ENCODE data around the gene CFAP299.
"Not testable (repeated sequence)": the region's sequence is repeated elsewhere in the genome, so short reads cannot be mapped to it uniquely, and the experiment has no call there.

The CFAP299 gene

GRCh38 chr4:80335554-80336358 is at the start of gene CFAP299:
TSS of gene CFAP299 (plus strand) at chr4:80335730.
- no peak for DNase-seq

- no peak for DNase-seq
These were observed 49.1 kb upstream of the CFAP299 start for GRCh38 chr4:80286451-80286850.

GRCh38 chr4:80290665-80291064 is 44.9 kb upstream of the CFAP299 start:
- DNase-seq = not testable (repeated sequence)

- DNase-seq = no peak
These were observed 41.3 kb upstream of the CFAP299 start for GRCh38 chr4:80294206-80294605.

- no peak for DNase-seq
These were observed 40.2 kb upstream of the CFAP299 start for GRCh38 chr4:80295336-80295735.

GRCh38 chr4:80295826-80296225 is 39.7 kb upstream of the CFAP299 start:
- DNase-seq = no peak

- no peak for DNase-seq
These were observed 33.6 kb upstream of the CFAP299 start for GRCh38 chr4:80301884-80302283.

GRCh38 chr4:80302616-80303223 is 32.8 kb upstream of the CFAP299 start:
- DNase-seq = no peak

GRCh38 chr4:80305466-80305865 is 30.1 kb upstream of the CFAP299 start:
- no peak for DNase-seq

- DNase-seq = no peak
These were observed 29.3 kb upstream of the CFAP299 start for GRCh38 chr4:80306260-80306659.

GRCh38 chr4:80307183-80307735 is 28.3 kb upstream of the CFAP299 start:
- no peak for DNase-seq

- no peak for DNase-seq
These were observed 27.6 kb upstream of the CFAP299 start for GRCh38 chr4:80307774-80308465.

- DNase-seq = no peak
These were observed 27.1 kb upstream of the CFAP299 start for GRCh38 chr4:80308466-80308822.

GRCh38 chr4:80309294-80310004 is 26.1 kb upstream of the CFAP299 start:
- DNase-seq = no peak

GRCh38 chr4:80311130-80311529 is 24.4 kb upstream of the CFAP299 start:
- DNase-seq = no peak

- no peak for DNase-seq
These were observed 23.4 kb upstream of the CFAP299 start for GRCh38 chr4:80312124-80312523.

GRCh38 chr4:80313627-80314026 is 21.9 kb upstream of the CFAP299 start:
- no peak for DNase-seq

- DNase-seq = not testable (repeated sequence)
These were observed 19.7 kb upstream of the CFAP299 start for GRCh38 chr4:80315848-80316247.

- DNase-seq = no peak
These were observed 14.2 kb upstream of the CFAP299 start for GRCh38 chr4:80321341-80321740.

- no peak for DNase-seq
These were observed 13.8 kb upstream of the CFAP299 start for GRCh38 chr4:80321776-80322175.

- DNase-seq = peak in 1 of 2 experiments; percentile 7
These were observed 12.8 kb upstream of the CFAP299 start for GRCh38 chr4:80322716-80323115.

GRCh38 chr4:80324171-80324570 is 11.4 kb upstream of the CFAP299 start:
- DNase-seq = no peak

- DNase-seq = no peak
These were observed 3.8 kb upstream of the CFAP299 start for GRCh38 chr4:80331693-80332092.

All from cerebellar nuclear complex (tissue), 1 donor.